Measurements from ENCODE around the gene BRD4. TPM values are rescaled to one million over a fixed set of nuclear protein-coding genes. Genes with fewer than 3 reads are reported as not detected.

BRD4 gene
- total and polyA plus RNA-seq, 2 of the 13 experiments (the other 11 are each of a cell fraction or from before 2014, with no cell fraction given): 10.5 to 11.4 TPM

GRCh38 chr19:15379999-15380647 lies 47.8 kb upstream of the BRD4 start (continued):
- TF ChIP-seq HOXA3 (CRISPR knock-in tag; IDR thresholded peaks at IDR 0.05): no peak
- TF ChIP-seq ZNF749 (CRISPR knock-in tag; IDR thresholded peaks at IDR 0.05; ENCODE audit: borderline replicate concordance): no peak
- TF ChIP-seq ZNF280B (CRISPR knock-in tag; IDR thresholded peaks at IDR 0.05; ENCODE audit: borderline replicate concordance): peak; percentile 14; the same call in 1 of the 2 replicates
- peak; percentile 7; the same call in 1 of the 2 replicates for TF ChIP-seq PHF21A (CRISPR knock-in tag; IDR thresholded peaks at IDR 0.05)
- no peak for TF ChIP-seq ZNF44 (CRISPR knock-in tag; IDR thresholded peaks at IDR 0.05)
- TF ChIP-seq ZMAT3 (CRISPR knock-in tag; conservative IDR thresholded peaks at IDR 0.05): no peak; the same call in 1 of the 2 replicates
- no peak for TF ChIP-seq NFAT5 (CRISPR knock-in tag; IDR thresholded peaks at IDR 0.05)
- TF ChIP-seq NONO (IDR thresholded peaks at IDR 0.05): no peak
- TF ChIP-seq NONO (CRISPR knock-in tag; conservative IDR thresholded peaks at IDR 0.05): peak; percentile 78; the same call in 1 of the 2 replicates
- peak; percentile 27; the same call in 1 of the 2 replicates for TF ChIP-seq ETV6 (CRISPR knock-in tag; conservative IDR thresholded peaks at IDR 0.05)
- peak; percentile 10; the same call in 1 of the 2 replicates for TF ChIP-seq ETV5 (CRISPR knock-in tag; IDR thresholded peaks at IDR 0.05; ENCODE audit: borderline replicate concordance)
- TF ChIP-seq GABPA (IDR thresholded peaks at IDR 0.05; ENCODE audit: low read depth, low read length): no peak
- TF ChIP-seq GABPA (CRISPR knock-in tag; IDR thresholded peaks at IDR 0.05; ENCODE audit: low read depth): no peak
- TF ChIP-seq IRF2 (CRISPR knock-in tag; IDR thresholded peaks at IDR 0.05): 0 out of 2 replicates have a peak, but pooled peaks have one; percentile 5
- no peak; the same call in 1 of the 2 replicates for TF ChIP-seq EEA1 (CRISPR knock-in tag; IDR thresholded peaks at IDR 0.05; ENCODE audit: borderline replicate concordance)
- peak; percentile 30; the same call in 1 of the 2 replicates for TF ChIP-seq TAF1 (CRISPR knock-in tag; IDR thresholded peaks at IDR 0.05)
- TF ChIP-seq HMGXB4 (CRISPR knock-in tag; IDR thresholded peaks at IDR 0.05; ENCODE audit: borderline replicate concordance in 1 of 2, low read depth in 1 of 2): peak in 1 of 2 experiments; percentile 35; a peak in 1 of 4 replicates
- TF ChIP-seq KDM5A (IDR thresholded peaks at IDR 0.05; ENCODE audit: borderline replicate concordance, low read length): peak; percentile 52; the same call in 1 of the 2 replicates
- TF ChIP-seq ZNF549 (CRISPR knock-in tag; IDR thresholded peaks at IDR 0.05): no peak
- TF ChIP-seq E2F1 (CRISPR knock-in tag; IDR thresholded peaks at IDR 0.05): no peak
